NCI-H2107 treated with DMSO at 0.1 percent for 48 hours (cell line): ENCODE results near the gene LRCH1.

ENCODE experiments used
- DNase-seq: peaks from one replicate; lab custom pipeline; 2025; ENCODE audit not compliant: unreplicated experiment; lab: John Stamatoyannopoulos, UW

The LRCH1 gene

DNA sequence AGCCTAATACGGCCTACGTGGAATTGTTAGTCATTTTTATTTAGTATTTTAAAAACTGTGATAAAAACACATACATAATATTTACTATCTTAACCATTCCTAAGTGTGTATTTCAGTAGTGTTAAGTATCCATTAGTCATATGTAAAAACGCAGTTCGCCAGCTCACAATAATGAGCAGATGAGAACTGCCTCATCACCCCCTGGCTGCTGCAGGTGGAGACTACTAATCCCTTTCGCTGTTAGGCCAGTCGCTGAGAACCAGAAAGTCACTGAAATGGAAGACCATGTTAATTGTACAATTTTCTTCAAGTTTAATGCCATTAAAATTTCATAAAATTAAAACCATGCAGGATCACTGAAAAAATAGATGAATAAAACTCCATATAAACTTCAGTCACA lies 242.4 kb downstream of the LRCH1 start:
- no peak for DNase-seq

GRCh38 chr13:46796129-46796514 lies 243.2 kb downstream of the LRCH1 start:
- no peak for DNase-seq

GRCh38 chr13:46796515-46797474 lies 243.8 kb downstream of the LRCH1 start, which contains the start of gene ESD:
TSS of gene ESD (minus strand) at chr13:46797161. CDS start at chr13:46791413, 5,748 bp downstream.
- DNase-seq, result peak; percentile 78

DNA sequence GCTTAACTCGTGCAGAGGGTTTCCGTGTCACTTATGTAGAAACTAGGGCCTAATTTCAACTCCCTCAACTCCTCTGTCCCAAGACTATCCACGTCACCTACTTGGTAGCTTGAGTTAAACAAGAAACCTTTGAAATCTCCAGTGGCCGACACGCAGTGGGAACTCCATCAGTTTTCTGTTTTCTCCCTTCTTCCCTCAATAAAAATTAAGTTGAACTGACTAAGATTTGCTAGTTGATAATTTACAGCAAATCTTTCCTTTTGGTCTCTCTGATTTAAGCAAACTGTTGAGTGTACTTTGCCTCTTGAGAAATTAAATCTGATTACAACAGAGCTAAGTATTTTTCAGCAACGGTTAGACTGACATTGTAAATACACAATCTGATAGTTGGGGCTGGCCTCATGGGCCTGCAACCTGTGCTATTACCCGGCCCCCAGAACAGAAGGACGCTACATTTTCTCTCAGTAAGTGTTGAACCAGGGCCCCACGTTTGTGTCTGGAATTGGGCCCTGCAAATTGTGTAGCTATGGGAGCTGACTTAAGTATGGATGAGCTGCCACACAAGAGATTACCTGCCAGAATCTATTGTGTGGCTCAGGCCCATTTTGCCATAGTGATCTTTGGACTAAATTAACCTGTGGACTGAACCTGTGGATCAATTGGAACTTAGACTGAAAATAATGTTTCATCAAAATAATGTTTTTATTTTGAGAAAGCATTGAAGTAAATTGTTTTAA lies 244.7 kb downstream of the LRCH1 start:
- DNase-seq, result no peak

DNA sequence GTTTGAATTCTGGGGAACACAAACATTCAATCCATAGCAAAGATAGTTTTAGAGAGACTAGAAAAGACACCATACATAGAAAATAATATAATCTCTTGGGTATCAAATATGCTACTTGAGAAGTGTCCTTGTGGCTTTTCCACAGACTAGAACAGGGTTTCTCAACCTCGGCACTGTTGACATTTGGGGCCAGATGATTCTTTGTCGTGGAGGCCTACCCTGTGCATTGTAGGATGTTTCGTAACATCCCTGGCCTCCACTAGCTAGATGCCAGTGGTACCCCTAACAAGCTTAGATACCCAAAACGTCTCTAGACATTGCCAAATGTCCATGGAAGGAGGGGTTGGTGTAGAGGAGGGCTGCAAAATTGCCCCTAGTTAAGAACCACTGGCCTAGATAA lies 246.2 kb downstream of the LRCH1 start:
- DNase-seq, result no peak

DNA sequence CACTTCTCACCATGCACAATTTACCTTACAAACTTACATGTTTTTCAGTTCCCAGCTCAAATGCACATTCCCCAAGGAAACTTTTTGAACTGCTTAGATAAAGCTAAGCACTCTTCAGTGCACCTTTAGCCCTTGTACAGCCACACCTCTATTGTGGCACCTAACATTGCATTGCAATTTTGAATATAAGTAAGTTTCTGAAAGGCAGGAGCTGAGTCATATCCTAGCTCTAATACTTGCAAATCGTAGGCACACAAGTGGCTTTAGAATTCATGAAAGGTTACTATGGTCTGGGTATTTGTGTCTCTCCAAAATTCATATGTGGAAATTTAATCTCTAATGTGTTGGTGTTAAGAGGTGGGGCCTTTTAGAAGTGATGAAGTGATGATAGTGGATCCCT lies 248.9 kb downstream of the LRCH1 start:
- DNase-seq, result no peak
